ENCODE measurements around the gene TMF1.

Gene TMF1, protein sequence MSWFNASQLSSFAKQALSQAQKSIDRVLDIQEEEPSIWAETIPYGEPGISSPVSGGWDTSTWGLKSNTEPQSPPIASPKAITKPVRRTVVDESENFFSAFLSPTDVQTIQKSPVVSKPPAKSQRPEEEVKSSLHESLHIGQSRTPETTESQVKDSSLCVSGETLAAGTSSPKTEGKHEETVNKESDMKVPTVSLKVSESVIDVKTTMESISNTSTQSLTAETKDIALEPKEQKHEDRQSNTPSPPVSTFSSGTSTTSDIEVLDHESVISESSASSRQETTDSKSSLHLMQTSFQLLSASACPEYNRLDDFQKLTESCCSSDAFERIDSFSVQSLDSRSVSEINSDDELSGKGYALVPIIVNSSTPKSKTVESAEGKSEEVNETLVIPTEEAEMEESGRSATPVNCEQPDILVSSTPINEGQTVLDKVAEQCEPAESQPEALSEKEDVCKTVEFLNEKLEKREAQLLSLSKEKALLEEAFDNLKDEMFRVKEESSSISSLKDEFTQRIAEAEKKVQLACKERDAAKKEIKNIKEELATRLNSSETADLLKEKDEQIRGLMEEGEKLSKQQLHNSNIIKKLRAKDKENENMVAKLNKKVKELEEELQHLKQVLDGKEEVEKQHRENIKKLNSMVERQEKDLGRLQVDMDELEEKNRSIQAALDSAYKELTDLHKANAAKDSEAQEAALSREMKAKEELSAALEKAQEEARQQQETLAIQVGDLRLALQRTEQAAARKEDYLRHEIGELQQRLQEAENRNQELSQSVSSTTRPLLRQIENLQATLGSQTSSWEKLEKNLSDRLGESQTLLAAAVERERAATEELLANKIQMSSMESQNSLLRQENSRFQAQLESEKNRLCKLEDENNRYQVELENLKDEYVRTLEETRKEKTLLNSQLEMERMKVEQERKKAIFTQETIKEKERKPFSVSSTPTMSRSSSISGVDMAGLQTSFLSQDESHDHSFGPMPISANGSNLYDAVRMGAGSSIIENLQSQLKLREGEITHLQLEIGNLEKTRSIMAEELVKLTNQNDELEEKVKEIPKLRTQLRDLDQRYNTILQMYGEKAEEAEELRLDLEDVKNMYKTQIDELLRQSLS

DNA sequence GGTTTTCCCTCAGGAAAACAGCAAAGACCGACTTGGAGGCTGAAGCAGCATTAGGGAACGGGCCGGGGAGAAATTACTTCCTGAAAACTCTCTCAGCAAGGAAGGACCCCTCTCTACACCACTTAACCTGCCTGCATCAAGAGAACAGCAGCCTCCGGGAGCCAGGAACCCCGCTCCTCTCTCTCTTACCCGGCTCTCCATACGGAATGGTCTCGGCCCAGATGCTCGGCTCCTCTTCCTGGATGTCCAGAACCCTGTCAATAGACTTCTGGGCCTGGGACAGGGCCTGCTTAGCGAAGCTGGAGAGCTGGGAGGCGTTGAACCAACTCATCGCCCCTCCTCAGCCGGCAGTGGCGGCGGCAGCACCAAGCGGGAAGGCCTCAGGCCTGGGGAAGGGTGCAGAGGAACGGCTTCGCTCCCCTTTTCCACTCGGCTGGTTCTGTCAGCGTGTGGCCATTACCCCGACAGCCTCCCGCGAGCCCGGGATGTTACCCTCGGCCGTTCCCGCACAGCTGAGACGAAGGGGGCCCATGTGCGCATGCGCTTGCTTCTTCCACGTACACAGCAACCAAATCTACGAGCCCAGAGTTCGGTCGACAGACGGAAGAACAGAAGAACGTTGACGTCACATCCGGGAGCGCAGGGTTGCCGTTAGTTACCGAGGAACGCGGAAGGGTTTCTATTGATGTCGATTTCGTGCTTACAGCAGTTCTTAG is at the start of gene TMF1:
Gene TMF1, minus strand, starts transcription at position 578 of the 716 bp plus-strand sequence. Its CDS starts 247 bp downstream, at position 331.
- peak; percentile 99 for DNase-seq (ENCODE audit: low read depth)

DNA sequence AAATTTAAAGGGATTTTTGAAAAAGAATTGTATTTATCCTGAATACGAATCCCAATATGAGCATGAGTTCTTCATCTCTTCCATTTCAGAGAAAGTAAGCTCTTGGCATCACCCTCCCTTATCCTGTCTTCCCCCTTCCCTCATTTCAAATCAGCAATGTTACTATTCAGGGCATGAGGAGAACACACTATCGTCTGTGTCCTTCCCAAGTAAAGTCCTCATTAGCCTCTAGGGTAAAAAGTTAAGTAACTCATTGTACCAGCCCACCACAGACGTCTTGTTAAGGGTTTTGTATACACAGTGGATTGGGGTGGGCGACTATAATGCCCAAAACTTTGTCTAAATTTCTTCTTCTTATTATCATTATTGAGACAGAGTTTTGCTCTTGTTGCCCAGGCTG is 47.4 kb upstream of the TMF1 start:
- no peak for DNase-seq (ENCODE audit: low read depth)

GRCh38 chr3:69097407-69098086 is 45.4 kb upstream of the TMF1 start:
- peak; percentile 22 for DNase-seq (ENCODE audit: low read depth)

DNA sequence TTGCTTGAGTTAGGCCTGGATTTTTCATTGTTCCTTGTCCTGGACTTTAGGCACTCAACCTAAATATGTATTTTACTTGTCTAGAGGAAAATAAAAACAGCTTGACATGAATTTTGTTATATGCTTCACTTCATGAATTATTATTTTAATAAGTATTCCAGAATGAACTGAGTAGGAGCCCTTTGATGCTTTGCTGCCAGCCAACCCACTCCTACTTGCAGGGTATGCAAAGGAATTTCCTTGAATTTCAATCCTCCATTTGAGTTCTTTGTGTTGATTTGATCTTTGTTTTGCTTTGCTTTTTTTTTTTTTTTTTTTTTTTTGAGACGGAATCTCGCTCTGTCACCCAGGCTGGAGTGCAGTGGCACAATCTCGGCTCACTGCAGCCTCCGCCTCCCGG is 44.2 kb upstream of the TMF1 start:
- no peak for DNase-seq (ENCODE audit: low read depth)

DNA sequence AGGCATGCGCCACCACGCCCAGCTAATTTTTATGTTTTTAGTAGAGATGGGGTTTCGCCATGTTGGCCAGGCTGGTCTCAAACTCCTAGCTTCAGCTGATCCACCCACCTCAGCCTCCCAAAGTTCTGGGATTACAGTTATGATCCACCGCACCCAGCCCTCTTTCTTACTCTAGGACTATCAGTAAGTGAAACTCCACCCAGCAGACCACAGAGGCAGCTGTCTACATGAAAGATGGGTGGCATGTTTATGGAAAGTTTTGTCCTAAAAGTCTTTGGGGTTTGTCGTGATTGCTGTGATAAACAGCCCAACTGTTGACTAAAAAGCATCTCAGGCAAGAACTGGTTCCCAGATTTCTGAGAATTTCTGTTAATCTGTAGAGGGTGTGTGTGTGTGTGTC is 43.5 kb upstream of the TMF1 start:
- no peak for DNase-seq (ENCODE audit: low read depth)

- peak; percentile 47 for DNase-seq (ENCODE audit: low read depth)
These were observed 42.5 kb upstream of the TMF1 start for GRCh38 chr3:69094467-69095205.

DNA sequence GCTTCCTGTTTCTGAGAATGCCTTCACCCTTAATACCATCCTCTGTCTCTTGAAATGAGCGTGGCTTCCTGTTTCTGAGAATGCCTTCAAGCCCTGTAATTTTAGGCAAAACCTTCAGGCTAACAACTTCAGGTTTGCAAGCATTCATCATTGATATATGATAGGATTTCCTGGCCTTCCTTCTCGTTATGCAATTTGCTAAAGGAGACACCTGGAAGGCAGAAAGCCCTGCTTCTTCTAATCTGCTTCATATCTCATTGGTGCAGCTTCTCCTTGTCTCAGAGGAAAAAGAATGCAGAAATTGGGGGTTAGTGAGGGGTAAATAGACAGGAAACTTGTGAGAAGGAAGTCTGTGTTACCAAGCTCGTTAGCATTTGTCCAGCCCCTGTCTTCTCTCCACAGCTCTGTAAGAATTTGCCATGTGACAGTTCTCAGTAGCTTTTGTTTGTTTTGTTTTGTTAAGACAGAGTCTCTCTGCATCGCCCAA is 39.9 kb upstream of the TMF1 start:
- peak; percentile 17 for DNase-seq (ENCODE audit: low read depth)

DNA sequence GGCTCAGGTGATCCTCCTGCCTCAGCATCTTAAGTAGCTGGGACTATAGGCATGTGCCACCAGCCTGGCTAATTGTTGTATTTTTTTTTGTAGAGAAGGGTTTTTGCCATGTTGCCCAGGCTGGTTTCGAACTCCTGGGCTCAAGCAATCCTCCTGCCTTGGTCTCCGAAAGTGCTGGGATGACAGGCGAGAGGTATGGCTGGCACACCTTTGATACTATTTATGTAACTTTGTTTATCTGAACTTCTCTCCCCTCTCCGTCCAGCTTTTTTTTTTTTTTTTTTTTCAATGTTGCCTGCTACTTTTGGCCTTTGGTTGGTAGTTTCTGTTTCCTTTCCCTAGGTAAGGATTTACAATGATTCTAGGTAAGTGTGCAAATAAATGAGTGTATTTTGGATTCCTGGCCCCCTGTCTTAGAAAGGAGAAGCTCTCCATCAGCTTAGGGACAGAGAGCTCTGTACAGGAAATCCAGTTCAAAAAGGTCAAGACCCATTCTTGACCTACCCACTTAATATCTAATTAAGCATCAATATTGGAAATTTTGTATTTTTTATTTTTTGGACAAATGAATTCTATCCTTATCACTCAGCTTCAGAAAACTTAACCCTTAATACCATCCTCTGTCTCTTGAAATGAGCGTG is 39.4 kb upstream of the TMF1 start:
- DNase-seq (ENCODE audit: low read depth) = no peak

DNA sequence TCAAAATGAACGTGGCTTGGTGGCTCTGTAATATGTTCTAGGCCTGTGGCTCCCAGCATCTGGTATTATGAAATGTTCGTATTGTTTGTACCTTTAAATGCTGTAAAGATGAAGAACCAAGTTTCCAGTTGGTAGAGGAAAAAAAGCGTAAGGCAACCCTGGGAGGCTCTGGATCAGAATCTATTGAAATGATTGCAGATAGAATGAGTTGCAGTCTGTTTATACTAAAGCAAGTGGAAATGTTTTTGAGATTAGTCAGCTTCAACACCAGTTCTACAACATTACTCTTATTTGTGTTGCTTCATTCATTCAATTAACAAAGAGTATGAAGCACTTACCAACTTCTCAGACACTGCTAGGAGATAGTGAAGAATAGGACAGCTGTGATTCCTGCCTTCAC is 37.9 kb upstream of the TMF1 start:
- DNase-seq (ENCODE audit: low read depth) = peak; percentile 92

- peak; percentile 80 for DNase-seq (ENCODE audit: low read depth)
These were observed 35.9 kb upstream of the TMF1 start for GRCh38 chr3:69088063-69088462.

GRCh38 chr3:69087030-69087791 is 35.1 kb upstream of the TMF1 start:
- no peak for DNase-seq (ENCODE audit: low read depth)

DNA sequence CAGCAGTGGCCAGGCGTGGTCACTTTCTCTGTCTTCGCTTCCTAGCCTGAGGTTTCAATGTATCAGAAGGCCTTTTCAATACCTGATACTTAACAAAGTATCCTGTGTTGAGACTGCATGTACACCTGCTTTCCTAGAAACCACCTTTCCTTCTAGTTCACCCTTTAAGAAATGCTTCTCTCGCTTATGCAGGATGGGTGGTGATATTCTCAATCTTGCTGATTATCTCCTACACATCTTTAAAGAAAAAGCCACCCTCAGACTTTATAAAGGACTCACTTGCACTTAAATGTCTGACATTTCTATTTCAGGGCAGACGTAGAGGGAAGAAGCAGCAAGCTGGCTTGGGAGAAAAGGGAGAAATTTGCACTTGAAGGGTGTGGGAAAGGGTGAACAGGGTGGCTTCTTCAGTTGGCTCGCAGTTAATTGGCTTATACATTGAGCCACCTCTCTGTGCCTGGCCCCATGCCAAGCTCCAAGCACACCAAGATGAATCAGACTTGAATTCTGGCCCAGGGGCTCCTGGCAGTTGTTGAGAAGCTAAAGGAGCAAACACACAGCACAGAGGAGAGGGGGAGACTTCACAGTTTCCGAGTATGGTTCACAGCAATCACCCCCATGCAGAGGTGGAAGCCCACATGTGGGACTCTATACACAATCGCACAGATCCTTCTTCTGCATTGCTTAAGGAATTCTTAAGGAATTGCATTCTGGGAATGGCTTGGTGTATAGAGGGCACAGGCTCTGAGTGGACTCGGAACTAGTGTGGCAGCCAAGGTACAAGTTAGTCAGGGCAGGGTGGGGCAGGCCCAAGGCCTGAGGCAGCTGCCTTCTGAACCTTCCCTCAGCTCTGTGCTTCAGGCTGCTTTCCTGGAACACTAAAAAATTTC is 33.9 kb upstream of the TMF1 start:
- peak; percentile 96 for DNase-seq (ENCODE audit: low read depth)

DNA sequence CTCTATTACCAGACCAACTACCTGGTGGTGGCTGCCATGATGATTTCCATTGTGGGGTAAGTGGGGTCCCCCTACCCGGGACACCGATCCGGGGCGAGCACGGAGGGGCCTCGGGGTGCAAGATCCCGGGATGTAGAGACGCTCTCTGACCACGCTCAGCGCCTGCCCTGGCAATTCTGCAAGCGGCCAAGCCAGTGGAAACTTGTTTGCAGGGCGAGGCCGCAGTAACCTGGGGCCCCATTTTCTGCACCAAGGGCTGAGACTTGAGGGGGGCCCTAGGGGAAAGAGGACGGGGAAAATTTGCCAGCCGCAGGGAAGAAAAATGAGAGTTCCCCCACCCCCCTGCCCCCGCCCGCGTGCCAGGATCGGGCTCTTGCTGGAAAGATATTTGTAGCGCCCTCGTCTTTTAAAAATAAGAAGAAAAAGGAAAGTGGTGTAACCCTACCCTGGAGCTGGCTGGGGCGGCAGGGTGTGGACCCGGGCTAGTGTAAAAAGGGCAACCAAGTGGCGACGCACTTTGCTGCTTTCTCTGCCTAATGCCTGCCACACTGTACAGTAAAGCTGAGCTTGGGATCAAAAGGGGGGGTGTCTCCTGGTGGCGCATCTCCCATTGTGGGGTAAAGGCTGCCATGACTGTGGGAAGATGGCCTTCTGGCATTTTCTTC is 33.2 kb upstream of the TMF1 start:
- peak; percentile 23 for DNase-seq (ENCODE audit: low read depth)

GRCh38 chr3:69084326-69085167 is 32.4 kb upstream of the TMF1 start, which contains the start of gene ARL6IP5:
TSS of gene ARL6IP5 (plus strand) at chr3:69084937. CDS start at chr3:69085048, 111 bp downstream.
- peak; percentile 95 for DNase-seq (ENCODE audit: low read depth)

DNA sequence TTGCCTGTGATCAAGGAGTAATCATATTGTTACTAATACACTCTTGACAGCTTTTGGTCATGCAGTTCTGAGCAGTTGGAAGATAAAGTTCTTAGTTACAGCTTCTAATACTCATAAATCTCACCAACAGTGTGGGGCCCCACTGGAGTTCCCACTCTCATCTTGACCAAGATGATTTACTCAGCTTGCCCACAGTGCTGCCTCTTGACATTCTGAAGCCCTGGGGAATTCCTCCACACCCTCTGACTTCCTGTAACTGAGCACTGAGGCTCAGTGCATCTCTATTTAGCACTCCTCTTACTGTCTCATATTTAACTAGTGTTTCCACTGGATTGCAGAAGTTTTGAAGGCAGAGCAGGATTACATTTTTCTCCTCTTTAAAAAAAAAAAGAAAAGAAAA is 30.7 kb upstream of the TMF1 start:
- peak; percentile 95 for DNase-seq (ENCODE audit: low read depth)

DNA sequence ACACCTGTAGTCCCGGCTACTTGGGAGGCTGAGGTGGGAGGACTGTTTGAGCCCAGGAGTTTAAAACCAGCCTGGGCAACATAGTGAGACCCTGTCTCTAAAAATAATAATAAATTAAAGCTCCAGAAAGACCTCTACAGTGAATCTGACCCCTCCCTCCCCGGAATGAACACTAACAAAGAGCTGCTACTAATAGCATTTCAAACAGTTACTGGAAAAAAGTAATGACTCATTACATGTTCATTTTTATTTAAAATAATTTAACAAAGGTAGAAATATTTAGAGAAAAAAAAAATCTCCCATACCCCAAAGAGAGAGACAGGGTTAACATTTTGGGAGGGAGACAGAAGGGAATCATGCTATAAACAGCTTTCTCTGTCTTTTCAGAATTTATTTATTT is 30.2 kb upstream of the TMF1 start:
- peak; percentile 20 for DNase-seq (ENCODE audit: low read depth)

Data from iris pigment epithelial cell (primary cell).